Panc1 (cell line): ENCODE data around the gene KIAA1217. TPM values are rescaled to one million over a fixed set of nuclear protein-coding genes. Genes with fewer than 3 reads are reported as not detected.

Source experiments
- ATAC-seq: fragments of 200-7000 bp; cut with Tn5 transposase; 2 replicates; pipeline ENCODE4 v1.9.1; 2020; ENCODE audit warnings: mild to moderate bottlenecking, moderate library complexity
- BruUV-seq: library from RNA; stranded (reverse); fragments of 400-500 nt; replicated peaks from 2 replicates; lab custom pipeline; 2021; lab: Mats Ljungman, UMichigan
- CTCF ChIA-PET: fragments of 300-600 bp; sonication (Branson Sonifier 250); formaldehyde crosslinking; loops from one replicate; lab custom pipeline; 2022; ENCODE audit warnings: antibody characterized with exemption; lab: Charles Lee
- POLR2A ChIA-PET: fragments of 300-600 bp; sonication (Branson Sonifier 250); formaldehyde crosslinking; loops from one replicate; lab custom pipeline; 2022; ENCODE audit warnings: antibody characterized with exemption; lab: Charles Lee
- DNase-seq: peaks from one replicate; pipeline ENCODE4 v3.0.0-alpha.2; 2010; ENCODE audit warnings: low read depth, low spot score
- H3K27ac ChIP-seq: 2 replicates; pipeline ENCODE4 v1.5.1; 2011; ENCODE audit warnings: mild to moderate bottlenecking, low read length, inconsistent platforms
- H3K27me3 ChIP-seq: fragments of 200-500 bp; sonication (Bioruptor generic); 2 replicates; pipeline ENCODE4 v1.6.0; 2014; ENCODE audit warnings: low read length, inconsistent platforms; ENCODE audit not compliant: control insufficient read depth, insufficient read depth
- H3K36me3 ChIP-seq: fragments of 200-500 bp; sonication (Bioruptor generic); 2 replicates; pipeline ENCODE4 v1.5.1; 2014; ENCODE audit warnings: inconsistent platforms, mild to moderate bottlenecking, low read length, moderate library complexity; ENCODE audit not compliant: control insufficient read depth, insufficient read depth
- H3K4me1 ChIP-seq: 2 replicates; pipeline ENCODE4 v1.5.1; 2011; ENCODE audit warnings: inconsistent platforms, mild to moderate bottlenecking, low read length, moderate library complexity; ENCODE audit not compliant: control insufficient read depth, insufficient read depth
- H3K4me3 ChIP-seq, 2 experiments: 2 replicates each; pipeline ENCODE4 v1.5.1; 2011 to 2012; ENCODE audit warnings: low read depth in 2 of 2, low read length in 2 of 2, mild to moderate bottlenecking in 2 of 2, inconsistent platforms in 1 of 2, moderate library complexity in 1 of 2
- H3K9me3 ChIP-seq: fragments of 200-500 bp; sonication (Bioruptor generic); 2 replicates; pipeline ENCODE4 v1.5.1; 2014; ENCODE audit warnings: low read depth, mild to moderate bottlenecking, inconsistent platforms, low read length, moderate library complexity; ENCODE audit not compliant: control insufficient read depth, insufficient read depth
- POLR2AphosphoS5 ChIP-seq: IDR thresholded peaks from 2 replicates; pipeline ENCODE4 v1.6.1; 2012; ENCODE audit warnings: mild to moderate bottlenecking, low read depth, low read length, moderate library complexity
- SIN3A ChIP-seq: IDR thresholded peaks from 2 replicates; pipeline ENCODE4 v1.6.1; 2012; ENCODE audit warnings: low read depth, mild to moderate bottlenecking, low read length, moderate library complexity, borderline replicate concordance; ENCODE audit not compliant: insufficient read depth
- TCF7L2 ChIP-seq: IDR thresholded peaks from 2 replicates; pipeline ENCODE4 v1.6.1; 2011; ENCODE audit warnings: mild to moderate bottlenecking, low read depth, low read length, inconsistent platforms
- in situ Hi-C: cut with HindIII; loops from 2 replicates; pipeline ENCODE4 v1.10.0; 2016; ENCODE audit warnings: low sequenced_read_pairs, low pct_unique_long_range_greater_than_20kb
- intact Hi-C: fragments of 100-400 bp; cut with micrococcal nuclease; formaldehyde crosslinking; loops from one replicate; pipeline ENCODE4 v1.10.0; 2022; ENCODE audit not compliant: unreplicated experiment
- total RNA-seq: library from RNA; stranded (reverse); gene quantifications from one replicate; pipeline ENCODE4 v1.2.1, GENCODE V29; 2021; ENCODE audit not compliant: unreplicated experiment
- TF ChIP-seq, protein P1 (sequence below), 2 experiments: IDR thresholded peaks; 2 replicates each; pipeline ENCODE4 v1.6.1; 2011 to 2012; ENCODE audit warnings: low read depth in 2 of 2, control low read depth in 1 of 2, low read length in 1 of 2, mild to moderate bottlenecking in 1 of 2, moderate library complexity in 1 of 2; ENCODE audit not compliant: insufficient read depth in 1 of 2
- TF ChIP-seq, protein P2 (sequence below): fragments of 450-650 bp; IDR thresholded peaks from 2 replicates; pipeline ENCODE4 v1.5.1; 2017; ENCODE audit warnings: mild to moderate bottlenecking

The KIAA1217 gene
- total RNA-seq, 1 experiment from 2014 or later = 11.6 TPM

- ATAC-seq (no peak), DNase-seq (no peak)
- in situ Hi-C loops = no loop called here
- intact Hi-C loops = no loop called here
- Histone ChIP-seq H3K4me3 (no peak overlapping the region), H3K27me3 (no peaks in the 10 kb centered on the region), H3K27ac (no peak overlapping the region), H3K4me1 (peaks cover 4% of the 10 kb centered on the region), H3K36me3 (no peaks in the 10 kb centered on the region), H3K9me3 (no peaks in the 10 kb centered on the region)
- no TSS peak for BruUV-seq
- POLR2A ChIA-PET = no interaction called here
- CTCF ChIA-PET = no interaction called here
- TF ChIP-seq TCF7L2 (no peak), SIN3A (no peak), POLR2AphosphoS5 (no peak)
- TF ChIP-seq, protein P1, sequence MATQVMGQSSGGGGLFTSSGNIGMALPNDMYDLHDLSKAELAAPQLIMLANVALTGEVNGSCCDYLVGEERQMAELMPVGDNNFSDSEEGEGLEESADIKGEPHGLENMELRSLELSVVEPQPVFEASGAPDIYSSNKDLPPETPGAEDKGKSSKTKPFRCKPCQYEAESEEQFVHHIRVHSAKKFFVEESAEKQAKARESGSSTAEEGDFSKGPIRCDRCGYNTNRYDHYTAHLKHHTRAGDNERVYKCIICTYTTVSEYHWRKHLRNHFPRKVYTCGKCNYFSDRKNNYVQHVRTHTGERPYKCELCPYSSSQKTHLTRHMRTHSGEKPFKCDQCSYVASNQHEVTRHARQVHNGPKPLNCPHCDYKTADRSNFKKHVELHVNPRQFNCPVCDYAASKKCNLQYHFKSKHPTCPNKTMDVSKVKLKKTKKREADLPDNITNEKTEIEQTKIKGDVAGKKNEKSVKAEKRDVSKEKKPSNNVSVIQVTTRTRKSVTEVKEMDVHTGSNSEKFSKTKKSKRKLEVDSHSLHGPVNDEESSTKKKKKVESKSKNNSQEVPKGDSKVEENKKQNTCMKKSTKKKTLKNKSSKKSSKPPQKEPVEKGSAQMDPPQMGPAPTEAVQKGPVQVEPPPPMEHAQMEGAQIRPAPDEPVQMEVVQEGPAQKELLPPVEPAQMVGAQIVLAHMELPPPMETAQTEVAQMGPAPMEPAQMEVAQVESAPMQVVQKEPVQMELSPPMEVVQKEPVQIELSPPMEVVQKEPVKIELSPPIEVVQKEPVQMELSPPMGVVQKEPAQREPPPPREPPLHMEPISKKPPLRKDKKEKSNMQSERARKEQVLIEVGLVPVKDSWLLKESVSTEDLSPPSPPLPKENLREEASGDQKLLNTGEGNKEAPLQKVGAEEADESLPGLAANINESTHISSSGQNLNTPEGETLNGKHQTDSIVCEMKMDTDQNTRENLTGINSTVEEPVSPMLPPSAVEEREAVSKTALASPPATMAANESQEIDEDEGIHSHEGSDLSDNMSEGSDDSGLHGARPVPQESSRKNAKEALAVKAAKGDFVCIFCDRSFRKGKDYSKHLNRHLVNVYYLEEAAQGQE (IDR thresholded peaks at IDR 0.05; ENCODE audit: insufficient read depth in 1 of 2, low read depth in 2 of 2, low read length in 1 of 2) = no peak
- TF ChIP-seq, protein P2, sequence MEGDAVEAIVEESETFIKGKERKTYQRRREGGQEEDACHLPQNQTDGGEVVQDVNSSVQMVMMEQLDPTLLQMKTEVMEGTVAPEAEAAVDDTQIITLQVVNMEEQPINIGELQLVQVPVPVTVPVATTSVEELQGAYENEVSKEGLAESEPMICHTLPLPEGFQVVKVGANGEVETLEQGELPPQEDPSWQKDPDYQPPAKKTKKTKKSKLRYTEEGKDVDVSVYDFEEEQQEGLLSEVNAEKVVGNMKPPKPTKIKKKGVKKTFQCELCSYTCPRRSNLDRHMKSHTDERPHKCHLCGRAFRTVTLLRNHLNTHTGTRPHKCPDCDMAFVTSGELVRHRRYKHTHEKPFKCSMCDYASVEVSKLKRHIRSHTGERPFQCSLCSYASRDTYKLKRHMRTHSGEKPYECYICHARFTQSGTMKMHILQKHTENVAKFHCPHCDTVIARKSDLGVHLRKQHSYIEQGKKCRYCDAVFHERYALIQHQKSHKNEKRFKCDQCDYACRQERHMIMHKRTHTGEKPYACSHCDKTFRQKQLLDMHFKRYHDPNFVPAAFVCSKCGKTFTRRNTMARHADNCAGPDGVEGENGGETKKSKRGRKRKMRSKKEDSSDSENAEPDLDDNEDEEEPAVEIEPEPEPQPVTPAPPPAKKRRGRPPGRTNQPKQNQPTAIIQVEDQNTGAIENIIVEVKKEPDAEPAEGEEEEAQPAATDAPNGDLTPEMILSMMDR = no peak
Measured at GRCh38 chr10:24213881-24214280, 4.9 kb downstream of the KIAA1217 start.

DNA sequence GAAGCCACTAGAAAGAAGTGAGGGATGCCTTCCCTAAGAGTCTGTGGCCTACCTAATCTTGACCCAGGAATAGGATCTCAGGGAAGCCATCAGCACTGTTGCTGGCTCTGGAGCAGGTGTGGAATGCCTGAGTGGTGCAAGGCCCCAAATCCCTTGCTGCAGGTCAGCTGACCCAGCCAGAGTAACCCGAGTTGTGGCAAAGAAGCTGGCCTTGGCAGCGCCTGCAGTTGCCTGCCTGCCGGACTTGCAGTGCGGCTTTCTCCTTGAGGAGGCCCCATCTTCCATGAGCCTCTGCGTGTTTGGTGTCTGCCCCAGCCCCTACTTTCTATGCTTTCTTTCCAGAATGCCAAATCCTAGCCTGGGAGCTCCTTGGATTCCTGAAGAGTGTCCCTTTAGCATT lies 5.8 kb downstream of the KIAA1217 start:
- Histone ChIP-seq H3K9me3 (no peaks in the 10 kb centered on the region), H3K27ac (no peak overlapping the region), H3K27me3 (no peaks in the 10 kb centered on the region), H3K4me3 (no peak overlapping the region), H3K36me3 (no peaks in the 10 kb centered on the region), H3K4me1 (no peaks in the 10 kb centered on the region; the same call in 1 of the 2 replicates)
- intact Hi-C loops = no loop called here
- in situ Hi-C loops = no loop called here
- no TSS peak for BruUV-seq
- no peak for ATAC-seq
- ChIA-PET POLR2A (no interaction called here), CTCF (interaction anchor here (0.7 kb wide), 1 partner anchor 25 kb away, joined by 3 read pairs; no protein-coding TSS in a partner anchor)
- TF ChIP-seq TCF7L2 (no peak), SIN3A (no peak), POLR2AphosphoS5 (no peak)
- TF ChIP-seq, protein P2 = no peak
- TF ChIP-seq, protein P1 (IDR thresholded peaks at IDR 0.05; ENCODE audit: insufficient read depth in 1 of 2, low read depth in 2 of 2, low read length in 1 of 2) = no peak
- no peak for DNase-seq
